GM18517 (cell line): ENCODE data around the gene FADS6.

Experiments used
- ATAC-seq: cut with Tn5 transposase; IDR thresholded peaks from one replicate; pipeline ENCODE4 v1.9.1; 2021; ENCODE audit warnings: mild to moderate bottlenecking, moderate library complexity; ENCODE audit not compliant: unreplicated experiment

FADS6 gene, protein sequence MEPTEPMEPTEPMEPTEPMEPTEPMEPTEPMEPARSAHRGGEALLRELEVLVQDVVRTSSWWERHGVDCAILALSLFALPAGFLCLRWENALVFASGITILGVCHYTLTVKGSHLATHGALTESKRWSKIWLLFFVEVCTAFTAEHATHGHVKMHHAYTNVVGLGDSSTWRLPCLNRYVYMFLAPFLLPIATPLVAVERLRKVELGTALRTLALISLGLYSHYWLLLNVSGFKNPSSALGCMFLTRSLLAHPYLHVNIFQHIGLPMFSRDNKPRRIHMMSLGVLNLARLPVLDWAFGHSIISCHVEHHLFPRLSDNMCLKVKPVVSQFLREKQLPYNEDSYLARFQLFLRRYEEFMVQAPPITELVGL

DNA sequence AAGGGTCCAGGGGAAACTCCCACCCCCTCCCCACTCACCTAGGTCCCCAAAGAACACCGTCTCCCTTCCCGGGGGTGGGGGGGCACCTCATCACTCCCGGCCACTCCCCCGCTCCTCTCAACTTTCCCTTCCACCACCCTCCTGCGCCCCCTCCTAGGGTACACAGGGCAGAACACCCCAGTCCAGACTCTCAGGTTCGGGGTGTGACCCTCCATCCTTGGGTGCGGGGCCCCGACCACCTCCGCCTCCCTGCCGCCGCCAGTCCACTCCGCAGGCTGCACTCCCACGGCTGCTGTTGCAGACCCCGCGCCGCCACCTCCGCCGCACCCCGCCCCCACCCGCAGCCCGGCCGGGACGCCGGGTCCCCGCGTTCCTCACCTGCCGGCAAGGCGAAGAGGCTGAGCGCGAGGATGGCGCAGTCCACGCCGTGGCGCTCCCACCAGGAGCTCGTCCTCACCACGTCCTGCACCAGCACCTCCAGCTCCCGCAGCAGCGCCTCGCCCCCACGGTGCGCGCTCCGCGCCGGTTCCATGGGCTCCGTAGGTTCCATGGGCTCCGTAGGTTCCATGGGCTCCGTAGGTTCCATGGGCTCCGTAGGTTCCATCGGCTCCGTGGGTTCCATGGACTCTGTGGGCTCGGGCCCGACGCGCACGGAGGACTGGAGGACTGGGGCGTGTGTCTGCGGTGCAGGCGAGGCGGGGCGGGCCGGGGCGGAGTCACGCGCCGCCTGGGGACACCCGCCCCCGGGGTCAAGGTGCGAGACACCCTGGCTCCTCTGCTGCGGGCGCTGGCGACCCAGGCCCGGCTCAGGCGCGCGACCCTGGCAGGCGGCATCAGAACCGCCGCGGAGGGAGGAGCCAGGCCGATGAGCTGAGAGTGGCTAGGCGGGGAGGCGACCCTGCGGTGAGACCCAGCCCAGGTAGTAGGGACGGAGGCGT, at the start of gene FADS6:
Gene FADS6 (minus strand): TSS at position 660 of the 938 bp plus-strand sequence. CDS start 38 bp downstream, at position 622.
- ATAC-seq, result no peak

DNA sequence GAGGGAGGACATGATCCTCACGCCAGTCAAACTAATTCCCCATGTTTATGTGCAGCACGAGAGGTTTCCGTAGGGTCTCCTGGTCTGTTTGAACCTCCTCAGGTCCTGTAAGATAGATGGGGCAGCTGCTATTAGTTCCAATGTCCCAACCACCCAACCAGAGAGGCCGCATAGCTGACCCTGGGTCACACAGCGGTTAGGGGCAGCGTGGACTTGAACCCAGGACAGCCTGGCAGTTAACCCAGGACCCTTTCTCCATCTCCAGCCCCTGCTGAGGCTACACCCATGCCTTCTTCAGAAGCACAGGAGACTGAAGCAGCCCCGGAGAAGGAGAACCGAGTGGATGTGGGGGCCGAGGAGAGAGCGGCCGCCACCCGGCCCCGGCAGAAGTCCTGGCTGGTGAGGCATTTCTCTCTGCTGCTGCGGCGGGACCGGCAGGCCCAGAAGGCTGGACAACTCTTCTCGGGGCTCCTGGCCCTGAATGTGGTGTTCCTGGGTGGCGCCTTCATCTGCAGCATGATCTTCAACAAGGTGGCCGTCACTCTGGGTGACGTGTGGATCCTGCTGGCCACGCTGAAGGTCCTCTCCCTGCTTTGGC, 47.8 kb upstream of the FADS6 start:
- ATAC-seq, result no peak

GRCh38 chr17:74939534-74939933, 46.1 kb upstream of the FADS6 start:
- no peak for ATAC-seq

GRCh38 chr17:74938194-74938950, 44.9 kb upstream of the FADS6 start:
- ATAC-seq, result no peak

DNA sequence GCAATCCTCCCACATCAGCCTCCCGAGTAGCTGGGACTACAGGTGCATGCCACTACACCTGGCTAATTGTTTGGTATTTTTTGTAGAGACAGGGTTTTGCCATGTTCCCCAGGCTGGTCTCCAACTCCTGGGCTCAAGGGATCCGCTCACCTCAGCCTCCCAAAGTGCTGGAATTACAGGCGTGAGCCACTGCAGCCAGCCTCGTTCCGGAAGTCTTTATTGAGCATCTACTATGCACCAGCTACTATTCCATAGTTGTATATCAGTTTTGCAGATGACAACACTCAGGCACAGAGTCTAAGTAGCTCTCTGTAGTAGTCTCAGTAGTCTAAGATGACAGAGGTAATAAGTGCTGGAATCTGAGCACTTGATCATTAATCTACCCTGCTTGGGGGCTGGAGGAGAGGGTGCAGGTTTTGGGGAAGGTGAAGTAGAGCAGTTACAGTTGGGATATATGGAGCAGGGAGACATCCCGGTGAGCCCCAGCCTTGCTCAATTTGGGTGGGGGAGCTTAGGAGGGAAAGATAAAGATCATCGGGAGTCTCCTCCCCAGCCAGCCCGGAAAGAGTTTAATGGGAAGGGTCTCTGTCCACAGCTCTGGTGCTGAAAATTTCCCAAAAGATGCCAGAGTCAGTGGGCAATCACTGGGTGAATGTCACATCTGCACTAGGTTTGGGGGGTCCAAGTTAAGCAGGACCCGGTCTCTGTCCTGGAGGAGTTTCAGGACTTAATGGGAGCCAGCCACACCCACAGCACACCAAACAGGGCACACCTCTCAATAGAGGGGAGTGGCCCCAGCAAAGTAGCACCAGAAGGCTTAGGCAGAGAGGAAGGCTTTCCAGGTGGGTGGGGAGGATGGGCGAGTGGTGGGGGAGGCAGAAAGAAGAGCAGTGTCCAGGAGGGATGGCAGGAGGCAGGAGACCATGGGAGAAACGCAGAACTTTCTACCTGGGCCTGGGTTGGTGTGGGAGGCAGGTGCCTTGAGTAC, 43.9 kb upstream of the FADS6 start:
- no peak for ATAC-seq

- ATAC-seq, result no peak
Observed at GRCh38 chr17:74936470-74936799, 43.0 kb upstream of the FADS6 start.

GRCh38 chr17:74935585-74936469, 42.4 kb upstream of the FADS6 start, which contains the start of gene OTOP3:
Gene OTOP3, plus strand, starts transcription at chr17:74935898. Its CDS starts 24 bp downstream, at chr17:74935922.
- no peak for ATAC-seq

DNA sequence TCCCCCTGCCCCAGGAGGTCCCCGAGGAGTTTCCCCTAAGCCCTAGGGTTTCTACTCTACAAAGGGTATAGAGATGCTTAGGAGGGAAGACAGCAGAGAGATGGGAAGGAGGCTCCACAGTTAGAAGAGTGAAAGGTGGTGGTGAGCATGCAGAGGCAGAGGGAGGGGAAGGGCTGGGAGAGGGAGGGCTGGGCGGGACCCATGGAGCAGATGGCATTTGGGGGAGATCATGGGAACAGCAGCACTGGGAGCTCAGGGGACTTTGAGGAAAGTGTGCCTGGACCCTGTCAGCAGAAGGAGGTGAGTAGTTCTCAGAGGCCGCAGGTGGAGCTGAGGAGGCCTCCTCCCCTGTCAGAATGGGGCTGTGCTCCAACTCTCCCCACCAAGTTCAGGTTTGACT, 41.6 kb upstream of the FADS6 start:
- ATAC-seq, result no peak

- no peak for ATAC-seq
Observed at GRCh38 chr17:74930535-74931036, 37.2 kb upstream of the FADS6 start.

- no peak for ATAC-seq
Observed at GRCh38 chr17:74928786-74929185, 35.4 kb upstream of the FADS6 start.

- ATAC-seq, result no peak
Observed at GRCh38 chr17:74925242-74925641, 31.8 kb upstream of the FADS6 start.

DNA sequence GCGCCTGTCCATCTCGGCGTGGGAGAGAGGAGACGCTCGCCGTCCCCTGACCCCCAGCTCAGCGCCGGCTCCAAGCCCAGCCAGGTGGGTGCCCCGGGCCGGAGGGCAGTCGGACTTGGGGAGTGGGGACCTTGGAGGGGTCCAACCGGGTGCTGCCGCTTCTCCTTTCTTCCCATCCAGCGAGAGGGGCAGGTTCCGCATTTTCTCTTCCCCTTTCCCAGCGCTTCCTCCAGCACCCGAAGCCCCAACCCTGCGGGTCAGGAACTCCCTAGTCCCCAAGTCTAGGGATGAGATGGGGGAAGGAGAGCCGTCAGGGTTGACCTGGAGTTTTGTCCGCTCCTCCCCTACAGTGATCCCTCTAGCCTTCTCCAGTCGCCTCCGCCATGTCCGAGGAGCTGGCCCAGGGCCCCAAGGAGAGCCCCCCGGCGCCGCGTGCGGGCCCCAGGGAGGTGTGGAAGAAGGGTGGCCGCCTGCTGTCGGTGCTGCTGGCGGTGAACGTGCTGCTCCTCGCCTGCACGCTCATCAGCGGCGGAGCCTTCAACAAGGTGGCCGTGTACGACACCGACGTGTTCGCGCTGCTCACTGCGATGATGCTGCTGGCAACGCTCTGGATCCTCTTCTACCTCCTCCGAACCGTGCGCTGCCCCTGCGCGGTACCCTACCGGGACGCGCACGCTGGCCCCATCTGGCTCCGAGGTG, 31.0 kb upstream of the FADS6 start, which contains the start of gene OTOP2:
Gene OTOP2 (plus strand): TSS at position 24 of the 699 bp plus-strand sequence. CDS start 360 bp downstream, at position 384.
- ATAC-seq, result no peak

- ATAC-seq, result no peak
Observed at GRCh38 chr17:74923538-74924249, 30.3 kb upstream of the FADS6 start.

DNA sequence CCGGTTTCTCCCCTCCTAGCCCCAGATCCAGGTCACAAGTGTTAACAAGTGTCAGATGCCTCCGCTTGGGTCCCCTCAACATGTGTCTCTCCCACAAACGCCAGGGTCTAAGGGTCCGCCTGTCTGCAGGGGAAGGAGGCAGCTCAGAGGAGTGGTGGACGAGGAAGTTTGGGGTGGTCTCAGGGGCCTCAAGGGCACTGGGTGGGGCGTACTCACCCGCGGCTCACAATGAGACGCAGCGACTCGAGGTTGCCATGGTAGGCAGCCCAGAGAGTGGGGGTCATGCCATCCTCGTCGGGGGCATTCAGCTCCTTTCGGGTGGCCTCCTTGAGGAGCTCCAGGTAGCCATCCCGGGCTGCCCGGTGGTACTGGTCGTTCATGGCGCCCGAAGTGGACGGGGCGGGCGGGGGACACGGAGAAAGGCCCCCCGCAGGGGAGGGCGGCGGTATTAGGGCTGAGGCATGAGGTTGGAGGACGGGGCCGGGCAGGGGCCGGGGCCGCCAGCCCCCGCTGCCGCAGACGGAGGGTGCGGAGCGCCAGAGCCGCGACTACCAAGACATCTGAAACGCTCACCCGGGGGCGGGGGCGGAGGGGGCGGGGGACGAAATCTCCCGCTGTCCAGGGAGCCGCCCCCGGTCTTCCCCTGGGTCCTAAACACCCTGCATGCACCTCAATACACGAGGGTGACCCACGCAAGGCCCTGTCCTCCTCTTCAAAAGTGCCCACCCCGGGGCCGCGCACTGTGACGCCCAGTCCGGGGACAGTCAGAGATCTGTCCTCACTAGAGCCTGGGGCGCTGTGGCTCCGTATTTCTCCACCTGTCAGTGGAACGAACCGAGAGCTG, 29.5 kb upstream of the FADS6 start, which contains the start of gene USH1G:
Gene USH1G (minus strand): TSS at position 562 of the 844 bp plus-strand sequence. CDS start 182 bp downstream, at position 380.
- ATAC-seq, result no peak

GRCh38 chr17:74922172-74922571, 28.7 kb upstream of the FADS6 start:
- no peak for ATAC-seq

GRCh38 chr17:74921769-74922168, 28.3 kb upstream of the FADS6 start:
- ATAC-seq, result no peak
